HG02759 (cell line): Measurements from ENCODE around the gene CNTNAP3B.
"Not testable (repeated sequence)": the region's sequence is repeated elsewhere in the genome, so short reads cannot be mapped to it uniquely, and the experiment has no call there.

Source experiments
- ATAC-seq: cut with Tn5 transposase; IDR thresholded peaks from one replicate; pipeline ENCODE4 v1.9.1; 2021; ENCODE audit warnings: mild to moderate bottlenecking, moderate library complexity; ENCODE audit not compliant: unreplicated experiment

The CNTNAP3B gene

DNA sequence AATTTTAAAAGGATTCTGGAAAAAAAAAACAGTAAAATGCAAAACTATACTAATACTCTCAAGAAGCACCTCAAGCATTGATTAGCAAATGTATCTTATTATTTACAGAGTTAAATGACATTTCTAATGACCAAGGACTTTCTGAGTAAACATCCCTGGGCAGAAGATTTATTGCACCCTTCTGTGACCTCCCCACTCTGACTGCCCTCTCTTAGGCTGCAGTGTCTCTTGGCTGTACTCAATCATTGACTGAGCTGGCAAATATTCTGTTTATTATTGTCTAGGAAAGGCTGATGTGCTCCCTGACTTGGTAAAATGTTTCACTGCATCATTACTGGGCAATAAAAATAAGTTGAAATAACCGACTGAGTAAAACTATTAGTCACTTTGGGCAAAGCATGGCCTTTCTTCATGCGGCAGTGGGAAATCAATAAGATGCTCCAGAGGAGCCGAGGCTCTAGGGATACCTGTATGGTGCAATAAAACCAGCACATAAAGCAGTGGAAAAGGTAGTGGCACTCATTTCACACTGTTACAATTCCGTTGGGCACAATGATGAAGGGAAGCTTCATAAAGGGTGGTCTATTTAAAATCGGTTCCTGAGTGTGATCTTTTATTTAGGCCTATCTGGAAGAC is 151.1 kb downstream of the CNTNAP3B start:
- not testable (repeated sequence) for ATAC-seq

DNA sequence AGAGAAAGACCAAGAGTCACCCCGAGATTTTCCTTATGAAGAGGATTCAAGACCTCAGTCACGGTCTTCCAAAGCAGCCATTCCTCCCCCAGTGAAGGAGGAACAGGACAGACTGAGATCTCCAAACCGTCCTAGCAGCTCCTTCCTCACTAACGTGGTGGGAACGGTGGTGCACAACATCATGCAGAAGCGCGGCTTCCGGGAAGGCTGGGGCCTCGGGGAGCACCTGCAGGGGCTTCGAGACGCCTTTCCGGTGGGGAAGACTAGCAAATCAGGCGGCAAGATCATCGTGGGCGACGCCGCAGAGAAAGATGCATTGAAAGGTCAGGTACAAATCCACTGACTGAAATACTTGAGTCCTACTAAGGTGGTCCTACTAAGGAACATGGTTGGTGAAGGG is 154.3 kb downstream of the CNTNAP3B start:
- ATAC-seq, result not testable (repeated sequence)

DNA sequence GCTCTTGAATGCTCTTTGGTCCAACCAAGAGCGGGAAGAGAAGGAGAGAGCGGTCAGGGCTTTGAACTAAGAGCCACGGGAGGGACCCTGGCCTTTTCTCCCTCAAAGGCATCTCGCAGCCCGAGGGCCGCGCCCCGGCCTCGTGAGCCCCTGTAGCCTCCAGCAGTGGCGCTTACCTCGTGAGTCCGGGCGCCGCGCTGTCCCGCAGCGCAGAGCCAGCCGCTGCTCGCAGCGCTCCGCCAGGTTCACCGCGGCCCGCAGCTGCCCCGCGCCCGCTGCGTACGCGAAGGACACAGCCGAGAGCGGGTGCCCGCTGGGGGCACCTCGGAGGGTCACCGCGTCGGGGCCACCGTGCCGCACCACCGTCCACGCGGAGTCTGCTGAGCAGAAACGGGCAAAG is 176.2 kb downstream of the CNTNAP3B start:
- ATAC-seq, result not testable (repeated sequence)

DNA sequence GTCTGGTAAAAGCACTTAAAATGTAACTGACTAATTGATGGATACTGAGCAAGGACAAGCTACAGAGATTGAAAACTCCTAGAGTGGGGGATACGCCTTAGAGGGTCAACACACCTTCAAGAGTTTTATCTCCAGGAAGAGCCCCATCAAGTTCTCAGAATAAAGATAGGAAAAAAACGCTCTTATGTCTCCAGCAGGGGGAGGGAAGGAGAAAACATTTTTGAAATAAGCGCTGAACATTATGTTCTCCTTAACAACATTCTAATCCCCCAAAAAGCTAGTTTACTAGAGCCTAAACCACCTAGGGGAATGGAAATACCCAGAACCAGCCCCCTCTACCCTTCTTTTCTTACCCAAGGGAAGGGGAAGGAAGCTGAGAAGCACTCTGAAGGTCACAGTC is 187.5 kb downstream of the CNTNAP3B start:
- not testable (repeated sequence) for ATAC-seq

DNA sequence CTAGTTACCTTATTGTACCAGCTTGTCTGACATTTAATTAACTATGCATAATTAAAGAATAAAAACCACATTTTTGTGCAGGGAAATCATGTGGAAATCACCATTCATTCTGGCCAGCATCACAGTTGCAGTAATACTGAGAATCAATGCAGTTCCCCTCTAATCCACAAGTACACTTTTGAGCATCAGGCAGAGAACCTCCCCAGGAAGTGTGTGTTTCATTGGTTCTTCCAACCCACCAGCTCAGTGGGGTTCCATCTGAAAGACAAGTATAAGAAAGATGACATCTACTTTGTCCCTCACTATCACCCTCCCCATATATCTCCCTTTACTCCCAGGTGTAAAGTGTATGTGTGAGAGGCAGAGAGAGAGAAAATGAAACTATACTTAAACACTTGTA is 191.1 kb downstream of the CNTNAP3B start:
- not testable (repeated sequence) for ATAC-seq

DNA sequence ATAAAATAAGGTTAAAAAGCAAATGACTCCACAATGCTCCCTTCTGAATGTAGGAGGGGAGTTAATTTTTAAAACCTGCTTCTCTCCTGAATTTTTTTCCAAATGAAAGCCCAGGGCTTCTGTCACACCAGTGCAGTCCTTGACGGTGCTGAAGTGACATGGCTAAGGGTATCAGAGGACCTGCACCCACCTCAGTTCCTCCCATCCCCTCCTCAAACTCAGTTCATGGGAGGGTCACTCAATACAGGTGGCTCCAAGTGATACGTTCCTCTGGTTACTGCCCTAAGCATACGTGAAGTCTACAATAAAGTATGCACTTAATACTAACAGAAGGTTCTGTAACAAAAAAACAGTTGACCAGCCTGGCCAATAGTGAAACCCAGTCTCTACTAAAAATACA is 193.5 kb downstream of the CNTNAP3B start:
- ATAC-seq, result not testable (repeated sequence)

DNA sequence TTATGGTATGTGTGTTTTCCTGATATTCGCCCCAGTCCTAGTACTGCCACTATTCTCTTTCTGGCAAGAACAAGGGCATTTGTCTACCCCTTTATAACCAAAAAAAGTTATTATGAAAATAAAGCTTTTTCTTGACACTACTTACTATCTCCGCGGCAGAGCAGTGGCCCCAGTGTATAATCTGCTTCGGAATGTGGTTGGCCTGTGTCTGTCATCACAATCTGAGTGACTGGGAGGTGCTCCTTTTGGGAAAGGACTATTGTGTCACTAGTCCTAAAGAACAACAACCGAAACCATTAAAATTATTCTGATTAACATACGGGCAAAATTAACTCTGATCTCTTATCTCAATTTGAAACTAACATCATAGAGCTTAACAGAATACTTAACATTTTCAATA is 200.1 kb downstream of the CNTNAP3B start:
- not testable (repeated sequence) for ATAC-seq

DNA sequence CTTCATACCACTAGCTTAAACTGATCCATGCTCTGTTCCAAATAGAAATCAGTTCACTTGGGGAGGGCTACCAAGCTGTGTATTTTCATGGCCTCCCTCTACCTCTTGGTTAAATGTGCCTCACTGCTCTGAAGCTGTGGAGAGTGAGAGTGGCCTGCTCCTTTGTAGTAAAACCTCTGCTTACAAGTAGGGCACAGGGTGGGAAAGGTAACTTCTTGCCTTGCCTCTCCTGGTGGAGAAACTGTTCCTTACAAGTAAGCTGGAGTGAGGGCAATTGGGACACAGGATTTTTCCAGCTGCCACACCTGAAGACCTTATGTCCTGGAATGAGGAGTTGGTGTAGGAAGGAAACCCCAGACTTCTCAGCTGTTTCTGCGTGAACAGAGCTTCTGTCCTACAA is 211.9 kb downstream of the CNTNAP3B start:
- not testable (repeated sequence) for ATAC-seq

DNA sequence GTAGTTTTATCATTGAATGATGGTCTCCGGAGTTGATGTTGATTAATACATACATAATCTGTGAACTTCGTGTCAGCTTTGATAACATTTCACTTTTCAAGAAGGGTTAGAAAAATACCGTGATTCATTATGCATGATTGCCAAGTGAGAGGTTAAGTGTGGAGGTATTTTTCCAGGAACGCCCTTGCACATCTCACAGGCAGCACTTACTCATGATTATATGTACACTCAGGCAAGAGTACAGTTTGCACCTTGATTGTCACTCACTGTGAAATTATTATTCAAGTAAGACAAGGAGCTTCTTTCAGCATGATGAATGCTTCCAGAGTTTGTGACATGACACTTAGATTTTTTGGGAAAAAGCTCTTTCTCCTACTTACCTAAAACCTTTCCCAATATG is 223.7 kb downstream of the CNTNAP3B start:
- ATAC-seq, result not testable (repeated sequence)

DNA sequence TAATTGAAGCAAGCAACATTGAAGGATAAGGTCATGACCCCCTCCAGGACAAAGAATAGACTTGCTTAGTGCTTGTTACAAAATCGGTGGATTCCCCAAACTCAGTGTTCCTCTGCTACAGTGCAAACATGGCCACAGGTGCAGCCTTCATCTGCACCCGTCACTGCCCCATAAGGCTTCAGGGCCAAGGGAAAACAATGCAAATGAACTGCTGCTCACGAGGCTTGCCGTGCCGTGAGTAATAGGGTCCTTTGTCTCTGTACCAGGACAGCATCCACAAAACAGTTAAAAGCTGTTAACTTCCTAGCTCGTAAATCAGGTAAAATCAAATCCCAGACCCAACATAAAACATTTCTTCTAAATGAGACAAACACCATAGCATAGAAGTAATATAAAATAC is 226.5 kb downstream of the CNTNAP3B start:
- not testable (repeated sequence) for ATAC-seq

DNA sequence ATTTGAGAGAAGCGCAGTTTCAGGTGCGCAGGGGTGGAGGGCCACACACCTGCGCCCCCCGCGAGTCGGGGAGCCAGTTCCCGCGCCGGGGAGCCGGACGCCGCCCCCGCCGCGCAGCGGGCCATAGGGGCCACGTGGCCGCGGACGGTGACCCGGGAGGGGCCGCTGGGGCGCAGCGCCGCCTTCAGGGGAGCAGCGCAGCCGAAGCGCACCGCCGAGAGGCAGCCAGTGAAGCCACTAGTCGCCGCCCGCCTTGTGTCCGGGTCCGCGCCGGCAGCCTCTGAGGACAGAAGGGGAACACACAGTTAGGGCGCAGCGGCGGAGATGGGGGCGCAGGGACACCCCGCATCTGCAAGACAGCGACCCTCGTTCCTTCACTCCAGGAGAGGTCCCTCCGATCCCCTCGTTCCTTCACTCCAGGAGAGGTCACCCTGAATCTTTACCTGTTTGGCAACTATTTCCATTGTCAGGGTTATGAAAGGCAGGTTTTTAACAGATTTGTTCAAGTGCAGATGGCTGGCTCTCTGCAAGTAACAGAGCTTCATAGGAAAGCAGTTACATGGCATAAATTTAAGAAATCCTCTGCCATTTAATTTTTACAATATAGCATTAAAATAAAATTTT is 230.4 kb downstream of the CNTNAP3B start:
- ATAC-seq, result not testable (repeated sequence)

DNA sequence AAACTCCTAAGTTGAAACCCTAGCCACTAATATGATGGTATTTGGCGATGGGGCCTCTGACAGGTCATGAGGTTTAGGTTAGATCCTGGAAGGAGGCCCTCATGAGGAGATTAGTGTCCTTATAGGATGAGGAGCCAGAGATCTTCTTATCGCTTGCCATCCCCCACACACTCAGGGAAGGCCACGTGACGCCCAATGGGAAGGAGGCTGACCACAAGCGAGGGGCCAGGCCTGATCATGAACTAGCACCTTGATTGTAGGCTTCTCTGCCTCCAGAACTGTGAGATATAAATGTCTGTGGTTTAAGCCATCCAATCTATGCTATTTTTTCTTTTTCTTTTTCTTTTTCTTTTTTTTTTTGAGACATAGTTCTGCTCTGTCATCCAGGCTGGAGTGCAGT is 254.7 kb downstream of the CNTNAP3B start:
- not testable (repeated sequence) for ATAC-seq

DNA sequence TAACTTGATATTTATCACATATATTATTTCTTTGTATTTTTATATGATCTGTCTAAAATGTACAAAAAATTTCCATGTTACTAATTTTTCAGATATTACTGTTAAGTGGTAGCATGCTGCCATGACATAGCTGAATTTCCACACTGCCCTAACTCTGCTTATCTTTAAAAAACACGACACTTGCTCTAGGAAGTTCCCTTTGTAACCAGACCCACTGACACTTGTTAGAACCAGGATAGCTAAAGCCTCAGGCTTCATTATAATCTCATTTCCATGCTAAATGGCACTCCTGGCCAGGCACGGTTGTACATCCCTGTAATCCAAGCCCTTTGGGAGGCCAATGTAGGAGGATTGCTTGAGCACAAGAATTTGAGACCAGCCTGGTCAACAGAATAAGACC is 273.8 kb downstream of the CNTNAP3B start:
- not testable (repeated sequence) for ATAC-seq

DNA sequence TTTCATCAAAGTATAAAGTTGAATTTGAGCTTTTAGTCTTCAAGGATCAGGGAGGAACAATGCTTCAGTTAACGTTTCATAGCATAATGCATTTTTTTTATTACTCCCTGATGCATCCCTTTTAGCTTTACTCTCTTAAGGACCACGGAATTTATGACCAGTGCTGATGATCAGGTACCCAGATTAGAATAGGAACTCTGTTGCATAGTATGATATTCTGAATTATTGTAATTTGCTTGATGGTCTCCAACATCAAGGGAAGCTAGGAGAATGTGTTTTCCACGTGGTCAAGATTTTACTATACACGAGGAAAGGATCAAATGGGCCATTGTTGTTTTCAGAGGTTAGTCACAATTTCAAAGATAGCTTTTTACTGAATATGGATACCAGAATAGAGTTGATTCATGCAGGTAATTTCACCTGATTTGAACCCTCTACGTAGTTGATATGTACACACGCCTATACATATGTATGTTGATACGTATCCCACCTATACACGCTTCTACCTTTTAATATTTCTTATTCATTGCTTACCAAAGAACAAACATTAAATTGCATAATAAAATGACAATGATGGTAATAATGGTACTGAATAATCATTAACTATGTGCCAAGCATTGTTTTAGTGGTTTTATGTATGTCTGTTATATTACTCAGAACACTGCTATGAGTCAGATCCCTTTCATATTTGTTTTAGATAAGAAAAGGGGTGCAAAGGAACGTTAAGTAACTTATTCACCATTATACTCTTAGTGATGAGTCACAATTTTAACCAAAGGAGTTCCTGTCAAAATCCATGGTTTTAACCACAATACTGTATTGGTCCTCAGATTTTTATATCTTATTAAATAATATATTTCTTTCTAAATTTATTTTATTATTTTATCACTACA is 277.1 kb downstream of the CNTNAP3B start:
- ATAC-seq, result not testable (repeated sequence)

DNA sequence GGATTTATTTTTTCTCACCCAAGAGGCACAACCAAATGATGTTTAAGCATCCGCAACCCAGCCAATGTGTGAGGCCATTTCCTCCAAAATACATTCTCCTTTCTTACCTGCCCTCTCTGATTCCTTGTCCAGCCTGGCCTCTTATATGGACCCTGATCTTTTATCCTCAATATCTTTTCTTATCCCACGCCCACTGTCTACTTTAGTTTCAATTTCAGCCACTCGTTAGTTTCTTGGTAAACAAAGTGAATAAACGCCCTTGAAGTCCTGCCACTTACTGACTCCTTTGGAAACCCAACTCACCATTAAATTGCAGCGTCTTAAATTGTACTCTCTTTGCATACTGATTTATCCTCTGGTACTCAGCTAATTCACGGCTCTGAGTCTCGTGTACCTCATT is 281.4 kb downstream of the CNTNAP3B start:
- ATAC-seq, result not testable (repeated sequence)
